H1 (cell line): ENCODE results near the gene IFNL1. TPM values are rescaled to one million over a fixed set of nuclear protein-coding genes. Genes with fewer than 3 reads are reported as not detected.

Experiments used
- CTCF ChIA-PET: fragments of 300-600 bp; sonication (Branson Sonifier 250); formaldehyde crosslinking; loops from one replicate; lab custom pipeline; 2021; ENCODE audit not compliant: partially characterized antibody; lab: Charles Lee
- POLR2A ChIA-PET: fragments of 300-600 bp; sonication (Branson Sonifier 250); formaldehyde crosslinking; loops from one replicate; lab custom pipeline; 2021; ENCODE audit warnings: inconsistent platforms; ENCODE audit not compliant: partially characterized antibody; lab: Charles Lee
- DNase-seq, 2 experiments: peaks; one replicate each; pipeline versions ENCODE4 v3.0.0 to v3.0.0-alpha.2; 2010 to 2022; ENCODE audit warnings: low spot score in 2 of 2, low read depth in 1 of 2, mixed read lengths in 1 of 2
- FAIRE-seq: peaks from 2 replicates; lab custom pipeline; 2011; peaks lifted over from hg19 to GRCh38; lab: Jason Lieb, UNC
- H2AFZ ChIP-seq: 2 replicates; pipeline ENCODE4 v1.8.1; 2012; ENCODE audit warnings: low read length, inconsistent platforms
- H2AK5ac ChIP-seq: 2 replicates; pipeline ENCODE4 v1.6.1; 2013; ENCODE audit warnings: low read depth, low read length
- H2BK120ac ChIP-seq: replicated peaks from 2 replicates; pipeline ENCODE3; 2013; ENCODE audit warnings: low read depth, low read length, inconsistent platforms
- H2BK12ac ChIP-seq: 2 replicates; pipeline ENCODE4 v1.6.1; 2013; ENCODE audit warnings: low read depth, low read length
- H2BK15ac ChIP-seq: 2 replicates; pipeline ENCODE4 v1.6.1; 2013; ENCODE audit warnings: low read length
- H2BK20ac ChIP-seq: 2 replicates; pipeline ENCODE4 v1.6.1; 2013; ENCODE audit warnings: low read length
- H2BK5ac ChIP-seq: 2 replicates; pipeline ENCODE4 v1.6.1; 2013; ENCODE audit warnings: low read depth, low read length
- H3K14ac ChIP-seq: 2 replicates; pipeline ENCODE4 v1.6.1; 2013; ENCODE audit warnings: inconsistent platforms; ENCODE audit not compliant: insufficient read length
- H3K18ac ChIP-seq: 2 replicates; pipeline ENCODE4 v1.6.1; 2013; ENCODE audit warnings: low read length; ENCODE audit errors: extremely low read depth
- H3K23ac ChIP-seq: 2 replicates; pipeline ENCODE4 v1.6.1; 2013; ENCODE audit warnings: inconsistent platforms; ENCODE audit not compliant: insufficient read length
- H3K23me2 ChIP-seq: 2 replicates; pipeline ENCODE4 v1.6.1; 2013; ENCODE audit warnings: low read depth, low read length
- H3K27ac ChIP-seq: 2 replicates; pipeline ENCODE4 v1.6.1; 2011; ENCODE audit warnings: low read depth, low read length, inconsistent platforms
- H3K27me3 ChIP-seq, 4 experiments: replicated peaks in 1 of 4; 1 replicate in 1 of 4; 2 replicates in 3 of 4; pipeline versions ENCODE4 v1.6.1 to v1.8.1; 2011 to 2013; ENCODE audit warnings: low read length in 3 of 4, mild to moderate bottlenecking in 3 of 4, inconsistent platforms in 2 of 4, mixed read lengths in 2 of 4, moderate library complexity in 1 of 4; ENCODE audit not compliant: control insufficient read depth in 3 of 4, insufficient read depth in 3 of 4; ENCODE audit errors: extremely low read depth in 1 of 4
- H3K36me3 ChIP-seq, 4 experiments: 2 replicates each; pipeline versions ENCODE4 v1.6.1 to v1.8.1; 2011 to 2013; ENCODE audit warnings: mild to moderate bottlenecking in 4 of 4, low read length in 3 of 4, moderate library complexity in 2 of 4, control low read depth in 1 of 4, inconsistent platforms in 1 of 4; ENCODE audit not compliant: insufficient read depth in 4 of 4, control insufficient read depth in 2 of 4
- H3K4ac ChIP-seq: replicated peaks from 2 replicates; pipeline ENCODE3; 2013; ENCODE audit warnings: low read length, low read depth, mixed read lengths, inconsistent platforms; ENCODE audit not compliant: insufficient read length
- H3K4me1 ChIP-seq, 4 experiments: replicated peaks in 1 of 4; 1 replicate in 1 of 4; 2 replicates in 3 of 4; pipeline versions ENCODE4 v1.6.1 to v1.8.1; 2011 to 2013; ENCODE audit warnings: low read length in 3 of 4, inconsistent platforms in 2 of 4, mixed read lengths in 1 of 4; ENCODE audit not compliant: insufficient read depth in 4 of 4, control insufficient read depth in 3 of 4
- H3K4me2 ChIP-seq, 2 experiments: 2 replicates each; pipeline versions ENCODE4 v1.6.1 to v1.8.1; 2011 to 2013; ENCODE audit warnings: low read depth in 2 of 2, low read length in 2 of 2, control low read depth in 1 of 2, inconsistent platforms in 1 of 2, mild to moderate bottlenecking in 1 of 2; ENCODE audit not compliant: insufficient read depth in 1 of 2
- H3K4me3 ChIP-seq, 4 experiments: fragments of 200-600, 300-600 bp in 1 of 4; sonication (generic), shearing (Covaris generic), sonication (Bioruptor Twin) in 1 of 4; 2 replicates each; pipeline versions ENCODE4 v1.5.1 to v1.8.1; 2011 to 2016; ENCODE audit warnings: low read length in 4 of 4, low read depth in 3 of 4, control low read depth in 2 of 4, inconsistent platforms in 2 of 4, mild to moderate bottlenecking in 2 of 4, mixed read lengths in 1 of 4, moderate library complexity in 1 of 4; ENCODE audit not compliant: insufficient read depth in 2 of 4; ENCODE audit errors: extremely low read depth in 1 of 4
- H3K56ac ChIP-seq: replicated peaks from 2 replicates; pipeline ENCODE3; 2013; ENCODE audit warnings: low read depth, mild to moderate bottlenecking, mixed read lengths, low read length, inconsistent platforms; ENCODE audit not compliant: insufficient read length
- H3K79me1 ChIP-seq: 2 replicates; pipeline ENCODE4 v1.6.1; 2013; ENCODE audit warnings: low read depth, low read length, control low read depth
- H3K79me2 ChIP-seq, 2 experiments: 2 replicates each; pipeline versions ENCODE4 v1.6.1 to v1.8.1; 2012 to 2013; ENCODE audit warnings: low read length in 2 of 2, mild to moderate bottlenecking in 2 of 2, inconsistent platforms in 1 of 2; ENCODE audit not compliant: insufficient read depth in 2 of 2, control insufficient read depth in 1 of 2
- H3K9ac ChIP-seq, 4 experiments: replicated peaks in 1 of 4; 1 replicate in 1 of 4; 2 replicates in 3 of 4; pipeline versions ENCODE4 v1.6.1 to v1.8.1; 2011 to 2013; ENCODE audit warnings: low read depth in 3 of 4, low read length in 3 of 4, control low read depth in 2 of 4, mild to moderate bottlenecking in 2 of 4, moderate library complexity in 2 of 4, inconsistent platforms in 1 of 4; ENCODE audit errors: extremely low read depth in 1 of 4
- H3K9me3 ChIP-seq, 2 experiments: 2 replicates each; pipeline versions ENCODE4 v1.6.1 to v1.8.1; 2012 to 2013; ENCODE audit warnings: mild to moderate bottlenecking in 2 of 2, moderate library complexity in 2 of 2, control low read depth in 1 of 2, inconsistent platforms in 1 of 2, low read depth in 1 of 2, low read length in 1 of 2, mixed read lengths in 1 of 2; ENCODE audit not compliant: insufficient read depth in 2 of 2
- H4K20me1 ChIP-seq, 2 experiments: replicated peaks in 1 of 2; 2 replicates each; pipeline versions ENCODE3 to v1.8.1; 2011 to 2013; ENCODE audit warnings: inconsistent platforms in 2 of 2, low read length in 2 of 2, mild to moderate bottlenecking in 1 of 2; ENCODE audit not compliant: insufficient read depth in 2 of 2, control insufficient read depth in 1 of 2
- H4K5ac ChIP-seq: 2 replicates; pipeline ENCODE4 v1.6.1; 2013; ENCODE audit warnings: low read length, low read depth, mixed read lengths, inconsistent platforms; ENCODE audit not compliant: insufficient read length
- H4K8ac ChIP-seq: 2 replicates; pipeline ENCODE4 v1.8.0; 2013; ENCODE audit warnings: mild to moderate bottlenecking, moderate library complexity, low read length, inconsistent platforms; ENCODE audit not compliant: insufficient read depth; ENCODE audit errors: extremely low read depth
- H4K91ac ChIP-seq: replicated peaks from 2 replicates; pipeline ENCODE3; 2013; ENCODE audit warnings: low read length, mixed read lengths, inconsistent platforms; ENCODE audit not compliant: insufficient read length
- CBX8 ChIP-seq: fragments of 300-800, 300-1000 bp; sonication (generic); IDR thresholded peaks from 2 replicates; pipeline ENCODE4 v1.7.1; 2016; ENCODE audit warnings: low read depth, low read length, borderline replicate concordance
- HDAC6 ChIP-seq: IDR thresholded peaks from one replicate; pipeline ENCODE4 v1.7.1; 2012; ENCODE audit warnings: low read depth, mild to moderate bottlenecking, inconsistent platforms, low read length, moderate library complexity
- RAD21 ChIP-seq, 2 experiments: IDR thresholded peaks in 1 of 2; conservative IDR thresholded peaks in 1 of 2; 2 replicates each; pipeline ENCODE4 v1.6.1; 2011; ENCODE audit warnings: low read depth in 2 of 2, low read length in 2 of 2, improper control_type of control experiment in 1 of 2, inconsistent platforms in 1 of 2, mild to moderate bottlenecking in 1 of 2, moderate library complexity in 1 of 2
- YY1 ChIP-seq: IDR thresholded peaks from 2 replicates; pipeline ENCODE4 v1.6.1; 2011; ENCODE audit warnings: low read depth, mild to moderate bottlenecking, low read length
- WGBS, 2 experiments: shearing (Covaris generic) in 1 of 2; methylation state at CpG; one replicate each; pipeline versions ENCODE4 v1.1.6 to v1.1.7; 2013 to 2015; ENCODE audit warnings: low lambda C conversion rate in 2 of 2, mixed read lengths in 2 of 2, inconsistent platforms in 1 of 2, low coverage in 1 of 2, missing lambda C conversion rate in 1 of 2; ENCODE audit not compliant: insufficient replicate concordance in 2 of 2, insufficient coverage in 1 of 2, insufficient read length in 1 of 2; ENCODE audit errors: extremely low coverage in 1 of 2, missing lambda C conversion rate in 1 of 2; 5-methylcytosine and 5-hydroxymethylcytosine counted together
- long read RNA-seq, 2 experiments: library from RNA in 1 of 2; library from capped mRNA in 1 of 2; stranded (forward); transcript quantifications; one replicate each; pipeline ENCODE4 v2.0.0, GENCODE V29; 2021; ENCODE audit warnings: inconsistent platforms in 1 of 2
- polyA minus RNA-seq, 3 experiments: library from RNA; depleted of rRNA, polyadenylated mRNA; stranded (reverse); fragments of >200 nt; gene quantifications; 1 replicate in 2 of 3; 2 replicates in 1 of 3; pipeline ENCODE4 v1.2.3, GENCODE V29; 2011
- polyA plus RNA-seq, 7 experiments: library from polyadenylated mRNA; depleted of rRNA in 3 of 7; stranded (reverse) in 5 of 7; unstranded in 2 of 7; fragments of >200 nt in 5 of 7; fragments of 200-250 nt in 2 of 7; gene quantifications; 1 replicate in 5 of 7; 2 replicates in 1 of 7; 4 replicates in 1 of 7; pipeline versions ENCODE4 v1.2.1 to v1.2.3, GENCODE V29; 2011 to 2013; ENCODE audit warnings: missing spikeins in 2 of 7, mixed read lengths in 2 of 7
- total RNA-seq: library from RNA; stranded (reverse); fragmentation: NEBNext Ultra II Directional; extraction: Animal tissue kit (Norgen Biotek cat#: 25700); gene quantifications from 2 replicates; pipeline ENCODE4 v1.2.1, GENCODE V29; 2021

Gene IFNL1
- total RNA-seq (not detected in 2 replicates), polyA plus RNA-seq (2011; rRNA removed) (not detected in 2 replicates), polyA minus RNA-seq (2011; rRNA and poly(A)+ RNA removed) (not detected in 2 replicates)
- not detected for polyA plus RNA-seq (2011; cell fraction: cytosol; rRNA removed)
- polyA plus RNA-seq (2011; cell fraction: nucleus; rRNA removed) = not detected
- polyA plus RNA-seq (2012, experiment 1 of 2) = not detected in 4 replicates
- polyA plus RNA-seq (2012, experiment 2 of 2) = not detected
- polyA plus RNA-seq (2013, experiment 1 of 2) = not detected
- not detected for polyA plus RNA-seq (2013, experiment 2 of 2)
- not detected for polyA minus RNA-seq (2011; cell fraction: cytosol; rRNA and poly(A)+ RNA removed)
- not detected for polyA minus RNA-seq (2011; cell fraction: nucleus; rRNA and poly(A)+ RNA removed)
- long read RNA-seq, experiment 1 = 0 reads
- long read RNA-seq, experiment 2 = 0 reads

DNA sequence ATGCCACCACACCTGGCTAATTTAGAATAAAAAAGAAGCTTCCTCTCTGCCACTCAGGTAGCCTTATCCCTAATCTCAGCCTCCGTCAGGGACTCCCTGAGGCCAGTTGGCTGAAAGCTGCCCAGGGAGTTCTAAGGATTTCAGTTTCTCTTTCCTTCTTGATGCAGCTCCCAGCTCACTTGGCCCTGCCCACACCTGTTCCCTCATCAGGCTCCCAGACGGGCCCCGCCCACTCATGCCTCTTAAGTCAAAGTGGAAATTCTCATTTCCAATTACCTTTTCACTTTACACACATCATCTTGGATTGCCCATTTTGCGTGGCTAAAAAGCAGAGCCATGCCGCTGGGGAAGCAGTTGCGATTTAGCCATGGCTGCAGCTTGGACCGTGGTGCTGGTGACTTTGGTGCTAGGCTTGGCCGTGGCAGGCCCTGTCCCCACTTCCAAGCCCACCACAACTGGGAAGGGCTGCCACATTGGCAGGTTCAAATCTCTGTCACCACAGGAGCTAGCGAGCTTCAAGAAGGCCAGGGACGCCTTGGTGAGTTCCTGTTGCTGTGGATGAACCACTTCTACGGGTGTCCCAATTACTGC lies at the start of gene IFNL1:
Gene IFNL1, plus strand, starts transcription at position 353 of the 591 bp plus-strand sequence. Its CDS starts 15 bp downstream, at position 368.
- DNase-seq = no peak
- Histone ChIP-seq H2BK120ac (no peak within 1 kb of the TSS), H2BK12ac (no peak within 1 kb of the TSS; the same call in 1 of the 2 replicates), H4K5ac (no peak within 1 kb of the TSS), H3K4ac (no peak within 1 kb of the TSS), H3K36me3 (no peaks in the 10 kb centered on the region), H3K4me2 (no peak within 1 kb of the TSS), H3K9ac (no peak within 1 kb of the TSS), H3K56ac (no peak within 1 kb of the TSS), H3K27ac (no peak within 1 kb of the TSS), H2BK15ac (no peak within 1 kb of the TSS), H3K4me3 (no peak within 1 kb of the TSS), H2AFZ (no peak within 1 kb of the TSS), H3K23me2 (peaks cover 2% of the 10 kb centered on the region; the same call in 1 of the 2 replicates), H3K9me3 (no peaks in the 10 kb centered on the region), H3K79me2 (no peaks in the 10 kb centered on the region)
- FAIRE-seq = no peak
- ChIA-PET POLR2A (interaction anchor here (0.6 to 1.5 kb wide), 4 partner anchors 9 to 164 kb away, joined by 3 to 9 read pairs (median 4); partner anchors contain the start of gene RPS16), CTCF (interaction anchor here (1.0 to 1.6 kb wide), 5 partner anchors 10 to 85 kb away, joined by 3 to 4 read pairs (median 3); partner anchors contain the start of gene SAMD4B)
- no peak for TF ChIP-seq YY1
- TF ChIP-seq CBX8 = no peak
- TF ChIP-seq RAD21 (IDR thresholded peaks at IDR 0.05 in 1 of 2, conservative IDR thresholded peaks at IDR 0.05 in 1 of 2; ENCODE audit: low read depth in 2 of 2, low read length in 2 of 2) = no peak
- TF ChIP-seq HDAC6 = no peak
- TF ChIP-seq, all 59 proteins: peak for 0
- no peak within 1 kb of the TSS for H2BK5ac ChIP-seq
- no peak within 1 kb of the TSS for H2BK20ac ChIP-seq
- peaks cover 0 to 3% of the 10 kb centered on the region in 2 experiments for H4K20me1 ChIP-seq
- H3K14ac ChIP-seq = no peak within 1 kb of the TSS
- no peak within 1 kb of the TSS; the same call in 1 of the 2 replicates for H3K18ac ChIP-seq
- H3K23ac ChIP-seq = no peak within 1 kb of the TSS
- 81% methylated on average over 11 of the region's 11 CpGs; no CpG with 5 or more reads in 1 of the 2 experiments for WGBS, 2 experiments
- H2AK5ac ChIP-seq = no peak within 1 kb of the TSS
- no peaks in the 10 kb centered on the region for H3K79me1 ChIP-seq
- peaks cover 0 to 2% (median 0%) of the 10 kb centered on the region in 4 experiments; a peak in 1 of 7 replicates for H3K4me1 ChIP-seq
- H3K27me3 ChIP-seq = no peaks in the 10 kb centered on the region
- no peak within 1 kb of the TSS; the same call in 1 of the 2 replicates for H4K8ac ChIP-seq
- no peak within 1 kb of the TSS for H4K91ac ChIP-seq
